Subcutaneous adipose tissue (tissue), 4 donors: Measurements from ENCODE around the gene ENTHD1. TPM values are rescaled to one million over a fixed set of nuclear protein-coding genes. Genes with fewer than 3 reads are reported as not detected.

Experiments
- total RNA-seq, 4 donors: library from RNA; depleted of rRNA; stranded (reverse); fragments of >200 nt; gene quantifications; one replicate each; pipeline ENCODE4 v1.1.0, GENCODE V29; 2016
- TF ChIP-seq, protein P1 (sequence below): fragments of 450-650 bp; IDR thresholded peaks from one replicate; pipeline ENCODE4 v1.5.1; 2016; ENCODE audit warnings: low read depth, mild to moderate bottlenecking, control low read depth, antibody characterized with exemption, moderate library complexity

The ENTHD1 gene
- total RNA-seq, 4 donors from 2014 or later, result 0.22 TPM; not detected in 3

DNA sequence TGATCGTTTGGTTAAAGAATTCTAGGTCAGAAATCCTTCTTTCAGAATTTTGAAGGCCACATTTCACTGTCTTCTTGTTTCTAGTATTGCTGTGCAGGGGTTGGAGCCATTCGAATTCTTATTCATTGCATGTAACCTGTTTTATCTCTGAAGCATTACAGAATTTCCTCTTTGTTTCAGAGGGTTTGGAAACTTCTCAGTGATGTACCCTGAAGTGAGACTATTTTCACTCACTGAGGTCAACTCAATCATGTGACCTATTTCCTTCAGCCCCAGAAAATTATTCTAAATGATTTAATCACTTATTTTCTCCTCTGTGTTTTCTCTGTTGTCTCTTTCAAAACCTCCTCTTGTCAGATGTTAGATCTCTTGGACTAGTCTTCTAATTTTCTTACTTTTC is 147.8 kb downstream of the ENTHD1 start:
- TF ChIP-seq, protein P1, sequence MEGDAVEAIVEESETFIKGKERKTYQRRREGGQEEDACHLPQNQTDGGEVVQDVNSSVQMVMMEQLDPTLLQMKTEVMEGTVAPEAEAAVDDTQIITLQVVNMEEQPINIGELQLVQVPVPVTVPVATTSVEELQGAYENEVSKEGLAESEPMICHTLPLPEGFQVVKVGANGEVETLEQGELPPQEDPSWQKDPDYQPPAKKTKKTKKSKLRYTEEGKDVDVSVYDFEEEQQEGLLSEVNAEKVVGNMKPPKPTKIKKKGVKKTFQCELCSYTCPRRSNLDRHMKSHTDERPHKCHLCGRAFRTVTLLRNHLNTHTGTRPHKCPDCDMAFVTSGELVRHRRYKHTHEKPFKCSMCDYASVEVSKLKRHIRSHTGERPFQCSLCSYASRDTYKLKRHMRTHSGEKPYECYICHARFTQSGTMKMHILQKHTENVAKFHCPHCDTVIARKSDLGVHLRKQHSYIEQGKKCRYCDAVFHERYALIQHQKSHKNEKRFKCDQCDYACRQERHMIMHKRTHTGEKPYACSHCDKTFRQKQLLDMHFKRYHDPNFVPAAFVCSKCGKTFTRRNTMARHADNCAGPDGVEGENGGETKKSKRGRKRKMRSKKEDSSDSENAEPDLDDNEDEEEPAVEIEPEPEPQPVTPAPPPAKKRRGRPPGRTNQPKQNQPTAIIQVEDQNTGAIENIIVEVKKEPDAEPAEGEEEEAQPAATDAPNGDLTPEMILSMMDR, result no peak

GRCh38 chr22:39744353-39744752 is 149.2 kb downstream of the ENTHD1 start:
- TF ChIP-seq, protein P1, result no peak

GRCh38 chr22:39743935-39744334 is 149.6 kb downstream of the ENTHD1 start:
- TF ChIP-seq, protein P1, result no peak

DNA sequence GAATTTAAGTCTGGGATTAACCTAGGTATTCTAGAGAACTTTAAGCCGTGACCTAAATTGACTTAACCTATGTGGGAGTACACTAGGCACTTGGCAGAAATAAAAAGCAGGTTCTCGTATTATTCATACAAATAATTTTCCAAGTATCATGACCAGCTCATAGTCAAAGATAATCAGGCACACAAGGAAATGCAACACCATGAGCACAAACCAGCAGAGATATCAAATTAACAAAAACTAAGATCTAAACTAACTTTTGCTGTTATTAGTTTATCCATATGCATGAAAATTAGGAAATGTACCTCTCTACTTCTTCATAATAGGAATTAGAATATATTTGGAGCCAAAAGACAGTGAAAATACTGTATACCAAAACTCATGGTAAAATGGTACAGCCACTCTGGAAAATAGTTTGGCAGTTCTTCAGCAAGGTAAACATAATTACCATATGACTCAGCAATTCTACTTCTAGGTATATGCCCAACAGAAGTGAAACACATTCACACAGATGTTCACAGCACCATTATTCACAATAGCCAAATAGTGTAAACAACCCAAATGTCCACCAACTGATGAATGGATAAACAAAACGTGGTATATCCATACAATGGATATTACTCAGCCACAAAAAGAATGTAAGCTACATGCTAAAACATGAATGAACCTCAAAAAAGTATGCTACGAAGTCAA is 154.1 kb downstream of the ENTHD1 start:
- TF ChIP-seq, protein P1, result no peak

GRCh38 chr22:39738746-39739145 is 154.8 kb downstream of the ENTHD1 start:
- TF ChIP-seq, protein P1, result no peak

GRCh38 chr22:39735776-39736175 is 157.8 kb downstream of the ENTHD1 start:
- TF ChIP-seq, protein P1, result no peak

DNA sequence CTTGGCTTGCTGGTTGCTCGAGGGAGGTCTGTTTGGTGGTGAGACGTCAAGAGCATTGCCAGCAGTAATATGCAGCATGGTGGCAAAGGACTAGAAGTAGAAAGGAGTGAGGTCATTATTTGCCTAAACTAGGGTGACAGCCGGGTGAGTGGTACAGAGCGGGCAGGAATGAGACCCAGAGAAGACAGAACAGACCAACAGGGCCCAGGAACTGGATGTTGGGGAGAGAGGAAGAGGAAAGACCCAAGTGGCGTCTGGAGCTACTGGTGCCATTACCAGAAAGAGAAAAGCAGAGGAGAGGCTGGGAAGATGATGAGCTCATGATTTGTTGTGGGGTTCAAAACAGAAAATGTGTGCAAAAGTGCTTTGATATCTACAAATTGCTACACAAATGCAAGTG is 158.7 kb downstream of the ENTHD1 start:
- TF ChIP-seq, protein P1, result no peak
